GM15510 (cell line): ENCODE data around the gene PLCB1.

Experiments used
- POLR2A ChIP-seq: IDR thresholded peaks from 3 replicates; pipeline ENCODE4 v1.6.1; 2011; ENCODE audit warnings: borderline replicate concordance; ENCODE audit not compliant: insufficient read length; ENCODE audit errors: extremely low read depth

The PLCB1 gene

GRCh38 chr20:8234580-8234979, 102.5 kb downstream of the PLCB1 start:
- no peak for TF ChIP-seq POLR2A

GRCh38 chr20:8242066-8242465, 110.0 kb downstream of the PLCB1 start:
- TF ChIP-seq POLR2A: no peak

DNA sequence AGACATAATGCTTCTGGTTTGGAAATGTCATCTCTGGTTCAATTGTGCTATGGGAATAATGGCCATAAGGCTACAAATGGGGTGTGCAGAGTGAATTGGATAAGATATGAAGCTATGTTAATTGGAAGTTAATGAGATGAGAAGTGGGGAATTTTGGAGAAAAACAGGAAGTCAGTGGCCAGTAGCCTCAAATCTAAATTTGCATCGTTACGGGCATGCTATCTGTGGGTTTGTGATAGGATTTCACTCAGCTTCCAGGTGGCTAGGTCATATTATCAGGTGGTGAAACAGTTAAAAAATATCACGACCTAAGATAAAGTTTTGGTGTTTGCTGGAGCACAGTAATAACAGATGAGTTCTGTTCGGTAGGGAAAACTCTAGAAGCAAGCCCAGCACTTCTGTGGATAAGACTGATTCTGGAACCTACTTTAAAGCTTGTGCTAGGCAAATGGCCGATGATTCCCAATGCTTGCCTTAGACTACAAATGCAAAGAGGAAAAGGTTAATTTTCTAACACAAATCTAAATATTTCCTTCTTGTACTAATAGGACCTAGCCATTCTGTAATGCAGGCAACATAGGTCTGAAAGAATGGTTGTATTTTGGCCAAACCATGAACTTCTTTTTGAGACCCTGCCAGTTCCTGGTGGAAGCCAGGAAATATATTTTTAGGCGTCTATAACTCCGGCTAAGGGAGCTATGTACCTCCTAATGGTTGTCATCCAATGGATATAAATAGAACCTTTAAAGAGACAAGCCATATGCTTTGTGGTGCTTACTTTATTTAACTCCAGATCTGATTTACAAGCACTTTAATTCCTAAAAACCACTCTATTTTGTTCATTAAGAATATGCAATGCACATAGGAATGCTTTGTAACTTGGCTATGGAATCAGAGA, 111.0 kb downstream of the PLCB1 start:
- no peak for TF ChIP-seq POLR2A

DNA sequence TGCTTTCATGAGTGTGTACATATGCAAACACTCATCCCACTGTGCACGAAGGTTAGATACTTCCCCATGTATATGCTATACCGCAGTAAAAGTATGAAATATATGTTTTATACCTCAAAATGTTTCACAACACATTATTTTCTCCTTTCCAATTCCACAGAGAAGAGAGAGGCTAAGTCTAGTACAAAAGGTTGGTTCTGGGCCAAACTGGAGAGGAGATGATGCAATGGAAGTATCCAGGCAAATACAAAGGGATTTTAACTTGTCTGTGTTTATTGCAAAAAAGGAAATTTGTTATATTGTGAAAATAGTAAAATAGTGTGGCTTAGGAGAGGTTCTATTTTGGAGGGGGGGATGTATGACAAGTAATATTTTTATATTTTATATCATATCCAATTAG, 112.6 kb downstream of the PLCB1 start:
- TF ChIP-seq POLR2A: no peak

DNA sequence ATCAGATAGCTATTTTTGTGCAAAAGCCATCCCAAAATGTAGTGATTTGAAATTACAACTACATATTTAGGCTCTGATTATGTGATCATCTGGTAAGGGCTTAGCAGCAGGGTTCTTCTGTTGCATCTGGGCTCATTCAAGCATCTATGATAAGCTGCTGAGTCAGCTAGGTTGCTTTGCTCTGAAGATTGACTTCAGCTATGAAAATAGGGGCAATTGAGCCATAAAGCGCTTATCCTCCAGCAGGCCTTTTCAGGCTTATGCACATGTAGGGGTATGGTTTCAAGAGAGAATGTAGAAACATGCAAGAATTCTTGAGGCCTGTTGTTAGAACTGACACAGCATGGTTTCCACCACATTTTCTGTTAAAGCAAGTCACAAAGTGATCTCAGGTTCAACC, 114.1 kb downstream of the PLCB1 start:
- no peak for TF ChIP-seq POLR2A

DNA sequence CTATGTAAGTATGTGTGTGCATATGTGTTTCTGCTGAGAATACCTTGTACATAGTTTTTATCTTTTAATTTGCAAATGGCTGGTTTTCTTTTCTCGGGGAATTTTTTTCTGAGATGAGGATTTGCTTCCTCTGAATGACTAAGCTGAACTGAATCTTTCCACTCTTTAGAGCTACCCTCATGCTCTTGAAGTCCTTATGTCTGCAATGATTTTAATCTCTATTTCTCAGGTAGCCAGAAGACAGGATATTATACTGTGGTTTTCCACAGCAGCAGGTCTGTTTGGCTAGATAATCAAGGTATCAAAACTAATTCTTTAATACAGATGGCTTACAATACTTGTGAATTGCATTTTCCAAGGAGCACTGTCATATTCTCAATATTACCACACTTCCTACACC, 114.7 kb downstream of the PLCB1 start:
- no peak for TF ChIP-seq POLR2A

DNA sequence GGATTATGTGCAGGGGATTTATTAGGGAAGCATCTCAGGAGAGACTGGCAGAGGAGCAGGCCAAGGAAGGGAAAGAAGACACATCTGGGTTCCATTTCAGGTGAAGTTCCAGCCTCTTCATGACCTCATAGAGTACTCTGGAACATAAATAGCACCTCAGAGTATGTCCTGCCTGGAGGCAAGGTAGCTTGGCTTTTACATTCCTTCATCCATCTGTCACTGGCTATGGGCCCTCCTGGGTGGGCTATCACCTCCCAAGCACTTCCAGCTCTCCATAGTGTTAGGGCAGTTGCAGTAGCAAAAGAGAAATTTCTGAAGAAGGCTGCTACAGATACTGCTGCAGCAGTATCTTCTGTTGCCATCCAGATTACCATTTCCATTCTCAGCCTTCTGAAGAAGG, 116.0 kb downstream of the PLCB1 start:
- no peak for TF ChIP-seq POLR2A

- no peak for TF ChIP-seq POLR2A
Measured at GRCh38 chr20:8249634-8250033, 117.6 kb downstream of the PLCB1 start.

GRCh38 chr20:8250539-8251200, 118.6 kb downstream of the PLCB1 start:
- TF ChIP-seq POLR2A: no peak

- TF ChIP-seq POLR2A: no peak
Measured at GRCh38 chr20:8251201-8251575, 119.1 kb downstream of the PLCB1 start.

DNA sequence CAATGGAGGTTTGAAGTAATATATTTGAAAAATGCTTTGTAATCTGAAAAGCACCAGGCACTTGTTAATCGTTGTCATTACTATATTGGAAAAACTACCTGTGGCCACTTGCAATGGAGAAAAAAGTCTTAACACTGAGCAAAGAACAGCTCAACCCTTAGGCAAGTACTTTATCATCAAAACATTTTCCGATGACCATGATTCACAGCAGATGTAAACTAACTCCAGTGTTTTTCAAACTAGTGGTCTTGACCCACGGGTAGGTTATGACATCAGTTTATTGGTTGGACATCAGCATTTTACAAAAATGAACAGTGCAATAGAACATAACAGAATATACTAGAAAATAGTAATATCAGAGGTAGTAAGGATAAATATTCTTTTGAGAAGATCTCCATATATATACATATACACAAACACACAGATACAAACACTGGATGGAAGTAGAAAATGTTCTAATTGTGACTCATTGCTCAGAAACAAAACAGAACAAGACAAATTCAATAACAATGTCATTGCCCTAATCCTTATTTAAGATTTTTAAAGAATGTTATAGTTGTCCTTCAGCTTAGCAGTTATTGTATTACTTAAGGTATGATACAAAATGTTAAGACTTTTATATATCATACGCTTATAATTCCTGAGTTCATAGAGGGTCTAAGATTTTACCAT, 123.0 kb downstream of the PLCB1 start:
- TF ChIP-seq POLR2A: no peak

GRCh38 chr20:8255945-8256632, 124.0 kb downstream of the PLCB1 start:
- TF ChIP-seq POLR2A: no peak

- TF ChIP-seq POLR2A: no peak
Measured at GRCh38 chr20:8260837-8261251, 128.8 kb downstream of the PLCB1 start.

- TF ChIP-seq POLR2A: no peak
Measured at GRCh38 chr20:8262721-8263120, 130.7 kb downstream of the PLCB1 start.

DNA sequence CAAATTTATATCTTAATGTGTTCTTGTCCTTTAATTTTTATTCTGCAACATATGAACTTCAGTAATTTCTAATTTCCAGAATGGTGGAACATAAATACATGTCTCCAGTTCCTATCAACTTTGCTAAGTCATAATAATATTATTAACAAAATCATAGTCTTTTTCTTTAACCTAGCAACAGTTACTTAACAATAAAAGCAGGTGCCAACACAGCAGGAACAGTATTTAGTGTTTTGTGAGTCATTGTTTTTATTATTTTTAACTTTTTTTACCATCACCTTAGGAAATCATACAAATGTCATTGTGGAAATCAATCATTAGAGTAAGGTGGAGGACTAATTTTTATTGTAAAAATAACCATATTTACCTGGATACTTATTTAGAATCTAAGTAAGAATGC, 133.5 kb downstream of the PLCB1 start:
- TF ChIP-seq POLR2A: no peak
